ENCODE results near the gene PLIN5. TPM values are rescaled to one million over a fixed set of nuclear protein-coding genes. Genes with fewer than 3 reads are reported as not detected.

The PLIN5 gene
- total and polyA plus RNA-seq, 10 of the 15 experiments (the other 5 are each of a cell fraction or from before 2014, with no cell fraction given), result 0.15 to 0.33 TPM; not detected in 8

DNA sequence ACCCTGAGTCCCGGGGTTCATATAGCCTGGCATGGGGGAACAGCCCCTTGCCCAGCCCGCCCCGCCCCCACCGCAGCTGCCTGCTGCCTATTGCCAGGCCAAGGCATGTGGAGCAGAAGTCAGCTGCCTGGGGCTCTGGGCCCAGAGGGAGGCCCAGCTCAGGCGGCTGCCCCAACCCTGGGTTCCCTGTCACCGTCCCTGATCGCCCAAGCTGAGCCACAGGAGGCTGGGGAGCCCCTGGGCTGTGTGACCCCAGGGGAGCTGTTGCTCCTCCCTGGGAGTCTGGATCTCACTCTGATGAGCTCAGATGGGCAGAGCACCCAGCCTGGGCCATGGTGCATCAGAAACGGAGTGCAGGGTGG is 18.1 kb downstream of the PLIN5 start:
- no peak for ATAC-seq
- no peak for DNase-seq (ENCODE audit: low read depth, low spot score)
- Histone ChIP-seq H3K79me2 (ENCODE audit: control insufficient read depth, insufficient read depth, low read length) (no peaks in the 10 kb centered on the region), H3K4me3 (no peak overlapping the region), H2AFZ (ENCODE audit: control insufficient read depth, low read depth, low read length) (no peak overlapping the region), H3K36me3 (ENCODE audit: control insufficient read depth in 2 of 2, insufficient read depth in 2 of 2, low read length in 1 of 2) (no peaks in the 10 kb centered on the region), H3K4me1 (ENCODE audit: control insufficient read depth, insufficient read depth, low read length) (no peaks in the 10 kb centered on the region), H3K27me3 (replicated peaks in 1 of 2; ENCODE audit: control insufficient read depth in 2 of 2, insufficient read depth in 2 of 2, low read length in 1 of 2) (no peaks in the 10 kb centered on the region), H3K9ac (ENCODE audit: control insufficient read depth, insufficient read depth, low read length) (no peak overlapping the region), H4K20me1 (ENCODE audit: control insufficient read depth, insufficient read depth) (no peaks in the 10 kb centered on the region), H3K4me2 (ENCODE audit: control insufficient read depth, insufficient read depth) (no peak overlapping the region), H3K27ac (ENCODE audit: control insufficient read depth, insufficient read depth) (no peak overlapping the region), H3K9me3 (replicated peaks; ENCODE audit: control insufficient read depth, insufficient read depth, low read length) (no peaks in the 10 kb centered on the region)
- POLR2A ChIA-PET, result no interaction called here
- RAD21 ChIA-PET (ENCODE audit: unreplicated experiment), result no interaction called here
- intact Hi-C loops (cut with micrococcal nuclease; ENCODE audit: unreplicated experiment), result no loop called here
- 0% methylated on average over 4 of the region's 8 CpGs for WGBS (ENCODE audit: insufficient coverage, insufficient replicate concordance, low lambda C conversion rate, missing lambda C conversion rate)
- CTCF ChIA-PET, result interaction anchor here (0.5 to 1.4 kb wide), 4 partner anchors 8 to 250 kb away, joined by 3 to 5 read pairs (median 3); no protein-coding TSS in a partner anchor
- FAIRE-seq, result no peak
- SMC1A ChIA-PET (ENCODE audit: uncharacterized antibody, unreplicated experiment), result no interaction called here
- no TSS peak for BruUV-seq (replicated peaks)
- in situ Hi-C loops (cut with MboI), result no loop called here
- TF ChIP-seq CHD4 (IDR thresholded peaks at IDR 0.05), result no peak
- TF ChIP-seq CREB1 (IDR thresholded peaks at IDR 0.05; ENCODE audit: low read depth), result no peak
- TF ChIP-seq FOS (IDR thresholded peaks at IDR 0.05; ENCODE audit: borderline replicate concordance, extremely low read depth, insufficient read length), result no peak
- no peak for TF ChIP-seq SKIL (IDR thresholded peaks at IDR 0.05; ENCODE audit: low read depth, poor library complexity, severe bottlenecking)
- no peak for TF ChIP-seq CEBPZ (IDR thresholded peaks at IDR 0.05; ENCODE audit: low read depth, low read length)
- no peak for TF ChIP-seq WRNIP1 (IDR thresholded peaks at IDR 0.05; ENCODE audit: borderline replicate concordance, low read depth, low read length)
- TF ChIP-seq, protein P1, sequence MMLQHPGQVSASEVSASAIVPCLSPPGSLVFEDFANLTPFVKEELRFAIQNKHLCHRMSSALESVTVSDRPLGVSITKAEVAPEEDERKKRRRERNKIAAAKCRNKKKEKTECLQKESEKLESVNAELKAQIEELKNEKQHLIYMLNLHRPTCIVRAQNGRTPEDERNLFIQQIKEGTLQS (IDR thresholded peaks at IDR 0.05; ENCODE audit: borderline replicate concordance, extremely low read depth, low read depth, low read length), result no peak
- no peak for TF ChIP-seq TAF1 (IDR thresholded peaks at IDR 0.05; ENCODE audit: borderline replicate concordance, low read depth, low read length)
- TF ChIP-seq, protein P2, sequence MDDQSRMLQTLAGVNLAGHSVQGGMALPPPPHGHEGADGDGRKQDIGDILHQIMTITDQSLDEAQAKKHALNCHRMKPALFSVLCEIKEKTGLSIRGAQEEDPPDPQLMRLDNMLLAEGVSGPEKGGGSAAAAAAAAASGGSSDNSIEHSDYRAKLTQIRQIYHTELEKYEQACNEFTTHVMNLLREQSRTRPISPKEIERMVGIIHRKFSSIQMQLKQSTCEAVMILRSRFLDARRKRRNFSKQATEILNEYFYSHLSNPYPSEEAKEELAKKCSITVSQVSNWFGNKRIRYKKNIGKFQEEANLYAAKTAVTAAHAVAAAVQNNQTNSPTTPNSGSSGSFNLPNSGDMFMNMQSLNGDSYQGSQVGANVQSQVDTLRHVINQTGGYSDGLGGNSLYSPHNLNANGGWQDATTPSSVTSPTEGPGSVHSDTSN (IDR thresholded peaks at IDR 0.05; ENCODE audit: insufficient replicate concordance, low read depth, low read length), result no peak
- no peak for TF ChIP-seq TBL1XR1 (IDR thresholded peaks at IDR 0.05; ENCODE audit: low read depth, low read length)
- TF ChIP-seq CHD1 (IDR thresholded peaks at IDR 0.05; ENCODE audit: low read depth, low read length), result no peak
- TF ChIP-seq, protein P3, sequence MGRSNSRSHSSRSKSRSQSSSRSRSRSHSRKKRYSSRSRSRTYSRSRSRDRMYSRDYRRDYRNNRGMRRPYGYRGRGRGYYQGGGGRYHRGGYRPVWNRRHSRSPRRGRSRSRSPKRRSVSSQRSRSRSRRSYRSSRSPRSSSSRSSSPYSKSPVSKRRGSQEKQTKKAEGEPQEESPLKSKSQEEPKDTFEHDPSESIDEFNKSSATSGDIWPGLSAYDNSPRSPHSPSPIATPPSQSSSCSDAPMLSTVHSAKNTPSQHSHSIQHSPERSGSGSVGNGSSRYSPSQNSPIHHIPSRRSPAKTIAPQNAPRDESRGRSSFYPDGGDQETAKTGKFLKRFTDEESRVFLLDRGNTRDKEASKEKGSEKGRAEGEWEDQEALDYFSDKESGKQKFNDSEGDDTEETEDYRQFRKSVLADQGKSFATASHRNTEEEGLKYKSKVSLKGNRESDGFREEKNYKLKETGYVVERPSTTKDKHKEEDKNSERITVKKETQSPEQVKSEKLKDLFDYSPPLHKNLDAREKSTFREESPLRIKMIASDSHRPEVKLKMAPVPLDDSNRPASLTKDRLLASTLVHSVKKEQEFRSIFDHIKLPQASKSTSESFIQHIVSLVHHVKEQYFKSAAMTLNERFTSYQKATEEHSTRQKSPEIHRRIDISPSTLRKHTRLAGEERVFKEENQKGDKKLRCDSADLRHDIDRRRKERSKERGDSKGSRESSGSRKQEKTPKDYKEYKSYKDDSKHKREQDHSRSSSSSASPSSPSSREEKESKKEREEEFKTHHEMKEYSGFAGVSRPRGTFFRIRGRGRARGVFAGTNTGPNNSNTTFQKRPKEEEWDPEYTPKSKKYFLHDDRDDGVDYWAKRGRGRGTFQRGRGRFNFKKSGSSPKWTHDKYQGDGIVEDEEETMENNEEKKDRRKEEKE (IDR thresholded peaks at IDR 0.05), result no peak
- no peak for TF ChIP-seq IRF5 (IDR thresholded peaks at IDR 0.05; ENCODE audit: borderline replicate concordance)
